GM19463 (cell line): Measurements from ENCODE around the gene CHRDL2.

Source experiments
- ATAC-seq: cut with Tn5 transposase; IDR thresholded peaks from one replicate; pipeline ENCODE4 v1.9.1; 2021; ENCODE audit warnings: mild to moderate bottlenecking, moderate library complexity; ENCODE audit not compliant: unreplicated experiment

CHRDL2 gene

DNA sequence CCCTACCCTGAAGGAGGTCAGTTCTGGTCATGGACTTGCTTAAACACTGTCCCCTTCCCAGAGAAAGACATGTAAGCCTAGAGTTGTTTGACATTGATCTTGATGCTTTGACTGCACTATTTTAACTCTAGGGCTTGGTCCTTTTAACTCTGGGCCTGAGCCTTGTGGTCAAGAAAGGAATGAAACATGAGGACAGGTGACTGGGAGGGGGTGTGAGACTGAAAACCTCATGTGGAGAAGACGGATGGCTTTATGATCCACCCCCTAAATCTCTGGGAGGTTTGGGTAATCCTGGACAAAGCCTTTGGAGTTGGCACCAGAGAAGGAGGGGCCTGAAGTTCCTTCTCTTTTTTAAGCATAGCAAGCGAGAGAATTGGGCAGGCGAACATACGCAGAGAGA, 17.5 kb downstream of the CHRDL2 start:
- no peak for ATAC-seq

DNA sequence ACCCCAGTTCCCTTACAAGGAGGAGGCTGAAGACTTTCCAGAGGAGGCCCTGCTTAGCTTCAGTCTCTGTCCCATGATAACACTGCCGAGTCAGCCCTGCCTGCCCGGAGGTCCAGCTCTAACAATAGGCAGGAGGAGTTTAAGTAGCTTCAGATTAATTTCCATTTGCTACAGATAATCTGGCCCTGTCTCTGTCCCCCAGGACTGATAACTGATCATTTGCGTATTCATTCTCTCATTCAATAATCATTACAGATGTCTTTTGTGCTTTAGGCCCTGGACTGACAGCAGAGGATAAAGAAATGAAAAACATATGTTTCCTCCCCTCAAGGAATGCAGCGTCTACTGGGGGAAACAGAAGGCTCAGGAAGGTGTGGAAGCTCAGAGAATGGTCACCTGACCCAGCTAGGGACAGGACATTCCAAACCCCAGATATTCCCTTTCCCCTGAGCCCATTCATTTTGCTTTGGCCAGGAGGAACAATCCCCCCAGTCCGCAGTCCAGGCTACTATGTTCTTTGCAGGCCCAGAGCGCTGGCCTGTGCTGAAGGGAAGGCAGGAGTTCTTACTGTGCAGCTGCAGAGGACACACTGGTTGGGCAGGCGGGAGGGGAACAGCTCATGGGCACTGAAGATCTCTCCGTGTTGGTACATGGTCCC, 20.8 kb downstream of the CHRDL2 start:
- no peak for ATAC-seq

DNA sequence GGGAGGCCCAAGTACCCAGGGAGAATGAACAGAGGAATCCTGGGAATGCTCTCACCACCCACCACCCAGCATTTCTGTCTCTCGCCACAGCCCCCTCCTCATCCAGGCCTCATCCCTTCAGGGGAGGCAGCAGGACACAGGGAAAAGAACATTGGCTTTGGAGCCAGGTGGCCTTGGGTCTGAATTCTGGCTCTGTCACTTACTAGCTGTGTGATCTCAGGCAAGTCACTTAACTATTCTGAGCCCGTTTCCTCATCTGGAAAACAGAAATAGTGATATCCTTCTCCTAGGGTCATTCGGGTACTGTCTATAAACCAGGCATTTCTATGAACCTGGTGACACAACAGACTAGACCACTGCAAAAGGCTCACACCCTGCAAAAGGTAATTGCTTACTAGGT, 22.1 kb downstream of the CHRDL2 start:
- no peak for ATAC-seq

DNA sequence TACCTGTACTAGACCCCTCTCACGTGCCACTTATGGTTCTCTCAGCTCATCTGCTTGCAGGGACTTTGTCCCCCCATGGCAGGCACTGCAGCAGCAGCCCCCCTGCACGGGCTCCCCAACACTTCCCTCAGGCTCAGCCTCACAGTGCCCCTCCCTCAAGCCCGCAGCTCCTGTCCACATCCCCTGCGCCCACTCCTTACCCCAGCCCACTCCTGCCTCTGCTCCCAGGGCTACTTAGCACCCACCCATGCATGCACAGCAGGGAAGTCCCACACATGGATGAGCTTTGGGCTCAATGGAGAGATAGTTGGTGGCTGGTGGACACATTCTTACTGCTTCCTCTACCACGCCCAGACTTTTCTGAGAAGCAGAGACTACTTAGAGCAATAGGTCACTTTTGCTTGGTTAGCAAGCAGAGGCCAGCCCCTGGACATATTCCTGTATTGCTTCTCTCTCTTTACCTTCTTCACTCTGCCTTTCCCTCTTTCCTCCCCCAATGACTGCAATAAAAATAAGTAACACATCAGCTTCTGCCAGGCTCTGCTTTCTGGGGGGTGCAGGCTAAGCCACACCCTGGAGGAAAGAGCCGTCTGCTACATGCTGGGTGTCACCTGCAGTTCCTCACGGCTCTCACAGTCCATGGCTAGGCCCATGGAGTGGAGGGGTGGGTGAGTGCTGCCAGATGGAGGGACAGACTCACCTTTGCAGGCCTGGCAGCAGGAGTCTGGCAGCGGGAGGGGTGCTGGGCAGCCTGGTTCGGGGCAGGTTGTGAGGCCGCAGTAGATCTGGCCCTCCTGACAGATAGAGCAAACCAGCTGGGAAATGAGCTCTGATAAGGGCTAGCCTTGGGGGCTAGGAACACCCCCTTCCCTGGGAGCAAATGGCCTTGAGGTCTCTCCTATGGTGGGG, 23.4 kb downstream of the CHRDL2 start:
- no peak for ATAC-seq

DNA sequence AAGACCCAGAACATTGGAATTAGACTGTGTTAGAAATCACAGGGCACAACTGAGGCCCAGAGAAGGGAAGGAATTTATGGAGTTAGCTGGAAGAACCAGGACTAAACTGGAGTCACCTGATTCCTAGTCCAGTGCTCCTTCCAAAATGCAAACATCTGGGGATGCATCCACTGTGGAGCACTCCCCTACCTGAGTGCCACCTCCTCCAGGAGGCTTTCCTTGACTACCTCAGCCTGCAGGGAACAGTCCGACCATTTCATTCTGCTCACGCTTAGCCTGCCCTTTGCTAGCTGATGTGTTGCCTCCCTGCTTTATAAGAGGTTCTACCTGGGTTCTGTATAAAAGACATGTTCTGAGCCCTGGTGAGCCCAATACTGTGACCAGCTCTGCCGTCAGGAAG, 24.0 kb downstream of the CHRDL2 start:
- ATAC-seq, result no peak

DNA sequence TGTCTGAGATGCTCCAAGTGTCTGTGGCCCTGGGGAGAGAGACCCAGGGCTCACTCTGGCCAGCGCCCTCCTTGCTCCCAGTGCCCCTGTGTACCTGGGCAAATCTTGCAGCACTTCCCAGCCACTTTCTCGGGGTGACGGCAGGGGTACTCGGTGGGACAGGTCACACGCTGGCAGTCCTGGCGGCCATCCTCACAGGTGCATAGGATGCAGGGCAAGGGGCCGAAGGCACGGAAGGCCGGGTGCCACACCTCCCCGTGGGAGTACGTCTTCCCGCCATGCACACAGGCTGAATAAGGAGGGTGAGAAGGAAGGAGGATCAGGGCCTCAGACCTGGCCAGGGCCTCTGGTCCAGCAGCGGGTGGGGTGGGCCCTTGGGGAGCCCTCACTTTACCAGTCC, 28.0 kb downstream of the CHRDL2 start:
- no peak for ATAC-seq

DNA sequence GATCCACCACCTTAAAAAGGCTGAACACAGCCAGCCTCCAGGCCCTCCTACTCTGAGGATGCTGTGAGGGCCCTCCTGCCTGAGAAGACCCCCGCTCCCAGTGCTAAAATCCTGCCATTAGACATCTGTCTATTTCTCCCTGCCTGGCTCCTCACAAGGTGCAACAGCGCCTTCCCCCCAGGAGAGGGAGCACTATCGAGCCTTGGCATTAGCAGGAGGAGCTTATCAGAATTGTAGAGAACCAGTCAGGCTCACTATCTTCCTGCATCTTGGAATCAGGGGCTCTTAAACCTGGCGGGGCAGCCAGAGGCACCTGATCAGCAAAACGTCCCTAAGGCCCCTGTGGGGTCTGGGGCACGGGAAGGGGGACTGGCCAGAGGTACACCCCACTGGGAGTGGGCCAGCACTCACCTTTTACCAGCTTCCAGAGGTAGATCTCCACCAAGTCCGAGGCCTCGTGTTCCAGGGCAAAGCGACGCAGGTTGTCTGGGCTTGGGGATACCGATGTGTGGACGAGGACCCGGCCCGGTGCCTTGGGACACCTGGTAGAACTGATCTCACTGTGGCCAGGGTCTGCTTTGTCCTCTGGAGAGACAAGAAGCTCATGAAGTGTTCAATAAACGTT, 28.7 kb downstream of the CHRDL2 start:
- no peak for ATAC-seq

DNA sequence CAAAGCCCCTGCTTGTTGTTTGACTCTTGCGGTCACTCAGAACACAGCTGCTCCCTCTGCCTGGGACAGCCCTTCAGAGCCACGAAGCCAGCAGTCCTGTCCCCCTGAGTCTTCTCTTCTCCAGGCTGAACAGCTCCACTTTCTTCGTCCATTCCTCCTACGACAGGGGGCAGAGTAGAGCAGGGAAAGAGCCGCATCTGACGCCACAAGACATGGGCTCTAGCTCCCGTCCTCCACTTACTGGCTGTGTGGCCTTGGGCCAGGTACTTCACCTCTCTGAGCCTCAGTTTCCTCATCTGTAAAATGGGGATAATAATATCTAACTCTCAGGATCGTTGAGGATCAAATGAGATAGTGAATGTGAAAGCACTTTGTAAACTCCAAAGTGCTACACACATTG, 29.9 kb downstream of the CHRDL2 start:
- ATAC-seq, result no peak

DNA sequence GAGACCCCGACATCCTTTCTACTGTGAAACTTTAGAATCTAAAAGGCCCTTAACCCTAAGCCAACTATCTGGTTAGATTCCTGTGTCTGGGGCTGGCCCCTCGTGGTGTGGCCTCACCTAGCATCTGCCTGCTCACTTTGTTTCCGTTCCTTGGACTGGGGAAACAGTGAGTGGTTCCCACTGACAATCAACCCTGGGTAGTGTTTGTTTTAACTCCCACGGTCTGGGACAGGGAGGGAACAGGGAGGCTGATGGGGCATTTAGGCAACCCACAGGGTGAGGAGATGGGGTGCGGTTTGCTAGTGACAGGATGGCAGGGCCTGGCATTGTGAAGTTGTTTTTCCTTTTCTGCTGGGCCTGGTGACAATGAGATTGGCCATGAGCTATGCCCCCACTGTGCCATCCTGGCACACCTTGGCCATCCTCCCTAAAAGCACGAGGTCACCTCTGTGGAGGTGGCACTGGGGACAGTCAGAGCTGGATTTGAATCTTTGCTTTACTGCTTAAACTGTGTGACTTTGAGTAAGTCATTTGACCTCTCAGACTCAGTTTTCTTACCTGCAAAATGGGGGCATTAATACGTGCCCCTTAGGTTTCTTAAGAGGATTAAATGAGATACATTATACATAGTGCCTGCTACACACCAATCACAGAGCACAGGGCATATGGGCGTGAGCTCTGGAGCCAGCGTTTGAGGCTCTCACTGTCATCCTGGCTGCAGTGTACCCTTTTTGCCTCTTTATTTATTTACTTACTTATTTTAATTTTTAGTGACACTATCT, 31.4 kb downstream of the CHRDL2 start:
- ATAC-seq, result no peak

DNA sequence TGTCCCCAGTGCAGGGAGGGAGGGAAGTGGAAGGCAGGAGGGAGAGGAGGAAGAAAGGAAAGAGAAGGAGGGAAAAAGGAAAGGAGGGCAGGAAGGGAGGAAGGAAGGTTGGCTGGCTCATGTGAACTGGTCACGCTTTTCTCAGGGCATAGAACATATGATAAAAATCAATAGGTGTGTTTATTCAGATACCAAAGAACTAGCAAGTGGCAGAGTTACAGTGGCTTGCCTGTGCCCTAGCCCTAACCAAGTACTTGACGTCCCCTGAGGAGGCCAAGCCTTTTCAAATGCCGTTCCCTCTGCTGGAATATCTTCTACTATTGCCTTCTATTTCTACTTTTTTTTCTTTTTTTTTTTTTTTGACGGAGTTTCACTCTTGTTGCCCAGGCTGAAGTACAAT, 33.5 kb downstream of the CHRDL2 start:
- ATAC-seq, result no peak

DNA sequence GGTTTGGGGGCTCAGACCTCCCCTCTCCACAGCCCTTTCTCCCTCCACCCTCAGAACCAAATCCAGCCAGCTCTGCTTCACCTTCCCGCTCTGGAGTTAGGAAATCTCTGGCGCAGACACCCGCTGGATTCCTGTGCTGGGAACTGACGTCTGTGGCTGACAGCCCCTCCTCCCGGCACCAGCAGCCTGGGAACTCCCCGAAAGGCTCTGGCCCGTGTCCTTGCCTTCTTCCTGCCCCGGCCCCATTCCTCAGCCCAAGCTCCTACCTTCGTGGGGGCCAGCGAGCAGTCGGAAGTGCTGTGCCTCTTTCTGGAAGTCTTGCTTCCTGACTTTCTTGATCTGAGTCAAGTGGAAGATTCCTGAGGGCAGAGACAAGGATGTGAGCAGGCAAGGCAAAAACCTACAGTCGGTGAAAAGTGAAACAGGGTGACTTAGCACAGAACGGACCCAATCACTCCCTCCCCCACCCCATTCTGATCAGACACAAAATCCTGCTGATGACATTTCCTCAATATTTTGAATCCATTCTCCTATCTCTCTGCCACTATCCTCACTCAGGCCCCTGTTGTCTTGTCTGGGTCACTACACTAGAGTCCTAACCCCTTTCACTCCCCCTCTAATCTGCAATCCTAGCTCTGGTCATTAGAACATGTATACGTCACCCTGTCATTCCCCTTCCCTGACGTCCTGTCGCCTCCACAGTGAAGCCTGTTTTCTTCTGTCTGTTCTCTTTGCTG, 34.1 kb downstream of the CHRDL2 start:
- no peak for ATAC-seq

DNA sequence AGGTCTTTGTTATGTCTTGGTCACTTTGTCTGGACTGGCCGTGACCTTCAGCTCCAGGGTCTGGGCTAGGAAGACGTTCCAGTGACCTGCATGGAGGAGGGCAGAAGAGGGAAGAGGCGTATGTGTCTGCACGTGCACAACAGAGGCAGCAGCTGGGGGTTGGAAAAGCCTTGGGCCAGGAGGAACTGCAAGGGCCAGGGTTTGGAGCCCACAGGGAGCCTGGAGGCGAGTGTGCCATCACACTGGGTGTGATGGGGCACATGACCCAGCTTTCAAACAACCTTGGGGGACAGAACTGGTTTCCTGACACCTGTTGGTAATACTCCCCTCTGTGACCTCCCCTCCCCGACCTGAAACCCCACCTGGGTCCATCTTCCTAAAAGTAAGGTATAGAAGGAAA, 34.7 kb downstream of the CHRDL2 start:
- no peak for ATAC-seq

DNA sequence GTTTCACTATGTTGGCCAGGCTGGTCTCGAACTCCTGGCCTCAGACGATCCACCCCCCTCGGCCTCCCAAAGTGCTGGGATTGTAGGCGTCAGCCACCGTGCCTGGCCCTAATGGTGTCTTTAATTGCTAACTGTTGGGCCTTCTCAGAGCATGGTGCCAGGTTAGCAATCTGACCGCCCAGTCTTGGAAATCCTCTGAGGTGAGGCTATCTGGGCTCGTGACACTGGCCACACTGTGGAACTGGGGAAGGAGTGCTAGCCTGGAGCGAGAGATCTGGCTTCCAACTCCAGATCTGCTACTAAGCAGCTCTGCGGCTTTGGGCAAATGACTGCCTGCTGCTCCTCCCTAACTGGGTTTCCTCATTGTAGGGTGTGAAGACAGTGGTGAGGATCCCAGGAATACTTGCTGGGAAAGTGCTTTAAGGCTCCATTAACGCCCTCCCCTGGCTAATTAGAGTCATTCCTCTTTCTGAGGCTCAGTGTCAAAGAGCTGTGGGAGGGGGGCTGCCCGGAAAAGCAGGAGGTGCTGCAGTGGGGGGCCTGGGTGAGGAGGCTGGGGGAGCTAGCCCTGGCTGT, 35.4 kb downstream of the CHRDL2 start:
- ATAC-seq, result no peak

DNA sequence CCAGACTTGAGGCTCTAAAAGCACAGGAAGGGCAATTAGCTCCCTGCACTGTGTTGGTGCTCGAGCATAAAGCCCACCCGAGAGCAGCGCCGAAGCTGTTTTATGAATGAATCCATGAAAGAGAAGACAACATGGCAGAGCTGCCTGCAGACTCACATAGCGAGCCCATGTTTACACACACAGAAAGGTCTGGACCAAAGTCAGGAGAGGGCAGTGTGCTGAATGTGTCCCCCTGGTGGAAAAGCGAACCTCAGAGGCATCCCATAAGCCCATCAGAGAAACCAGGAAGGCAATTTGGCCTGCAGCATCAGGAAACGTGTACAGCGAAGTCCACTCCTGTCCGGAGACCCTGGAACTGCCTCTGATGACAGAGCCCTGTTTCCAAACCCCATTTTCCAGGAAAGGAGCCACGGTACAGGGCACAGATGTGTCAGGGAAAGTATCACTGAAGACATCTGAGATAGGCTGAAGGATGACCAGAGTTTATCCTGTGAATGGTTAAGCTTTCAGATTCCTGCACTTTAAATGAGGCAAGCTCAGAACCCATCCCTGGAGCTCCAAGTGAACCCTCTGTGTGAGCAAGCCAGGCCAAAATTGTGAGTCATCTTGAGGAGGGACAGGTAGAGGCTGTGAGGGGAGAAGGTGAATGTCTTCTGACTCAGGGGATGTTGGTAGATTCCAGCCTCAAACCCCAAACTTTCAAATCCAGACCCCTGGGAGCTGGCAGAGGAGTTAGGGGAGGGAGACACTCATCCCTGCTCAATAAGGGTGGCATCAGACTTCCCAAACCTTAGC, 36.9 kb downstream of the CHRDL2 start:
- no peak for ATAC-seq

DNA sequence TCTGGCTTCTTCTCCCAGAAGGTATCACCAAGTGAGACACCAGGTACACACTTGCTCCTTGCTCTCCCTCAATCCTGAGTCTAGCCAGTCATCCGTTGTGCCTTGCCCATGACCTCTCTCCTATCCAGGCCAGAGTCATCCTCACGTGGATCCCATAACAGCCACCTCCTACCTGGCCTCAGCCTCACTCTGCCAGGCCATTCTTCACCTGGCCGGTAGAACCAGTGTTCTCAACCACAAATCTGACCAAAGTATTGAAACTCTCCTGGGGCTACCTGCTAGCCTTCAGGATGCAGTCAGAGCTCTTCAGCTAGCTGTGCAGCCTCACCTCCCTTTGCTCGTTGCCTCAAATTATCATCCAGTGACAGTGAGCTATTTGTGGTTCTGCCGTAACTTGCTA, 37.7 kb downstream of the CHRDL2 start:
- ATAC-seq, result no peak

DNA sequence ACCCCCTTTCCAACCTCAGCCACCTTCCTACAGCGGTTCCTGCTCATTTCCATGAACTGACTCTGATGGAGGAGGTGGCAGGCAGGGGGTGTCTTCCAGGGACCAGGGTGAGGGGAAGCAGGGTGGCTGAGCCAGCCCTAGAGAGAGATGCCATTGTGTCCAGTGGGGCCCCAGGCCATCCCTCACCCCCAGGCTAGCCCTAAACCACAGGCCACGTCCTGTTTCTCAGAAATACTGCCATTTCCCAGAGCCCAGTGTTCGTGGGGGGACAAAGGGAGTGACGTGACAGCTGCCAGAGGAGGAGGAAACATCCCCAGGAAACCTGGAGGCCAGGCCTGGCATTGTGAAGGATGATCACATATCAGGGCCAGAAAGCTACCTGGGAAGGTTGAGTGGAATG, 39.5 kb downstream of the CHRDL2 start:
- ATAC-seq, result no peak

DNA sequence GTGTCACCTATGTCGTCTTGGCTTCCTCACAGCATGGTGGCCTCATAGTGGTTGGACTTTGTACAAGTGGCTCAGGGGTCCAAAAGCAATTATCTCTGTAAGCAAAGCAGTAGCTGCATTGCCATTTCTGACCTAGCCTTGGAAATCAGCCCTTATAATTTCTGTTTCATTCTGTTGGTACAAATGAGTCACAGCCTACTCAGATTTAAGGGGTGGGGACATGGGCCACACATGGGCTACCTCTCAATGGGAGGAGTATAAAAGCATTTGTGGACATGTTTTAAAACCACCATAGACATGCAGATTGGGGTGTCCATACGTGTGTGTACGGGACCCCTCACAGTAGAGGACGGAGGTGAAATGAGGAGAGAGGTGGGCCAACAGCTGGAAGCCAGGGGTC, 41.6 kb downstream of the CHRDL2 start:
- ATAC-seq, result no peak

DNA sequence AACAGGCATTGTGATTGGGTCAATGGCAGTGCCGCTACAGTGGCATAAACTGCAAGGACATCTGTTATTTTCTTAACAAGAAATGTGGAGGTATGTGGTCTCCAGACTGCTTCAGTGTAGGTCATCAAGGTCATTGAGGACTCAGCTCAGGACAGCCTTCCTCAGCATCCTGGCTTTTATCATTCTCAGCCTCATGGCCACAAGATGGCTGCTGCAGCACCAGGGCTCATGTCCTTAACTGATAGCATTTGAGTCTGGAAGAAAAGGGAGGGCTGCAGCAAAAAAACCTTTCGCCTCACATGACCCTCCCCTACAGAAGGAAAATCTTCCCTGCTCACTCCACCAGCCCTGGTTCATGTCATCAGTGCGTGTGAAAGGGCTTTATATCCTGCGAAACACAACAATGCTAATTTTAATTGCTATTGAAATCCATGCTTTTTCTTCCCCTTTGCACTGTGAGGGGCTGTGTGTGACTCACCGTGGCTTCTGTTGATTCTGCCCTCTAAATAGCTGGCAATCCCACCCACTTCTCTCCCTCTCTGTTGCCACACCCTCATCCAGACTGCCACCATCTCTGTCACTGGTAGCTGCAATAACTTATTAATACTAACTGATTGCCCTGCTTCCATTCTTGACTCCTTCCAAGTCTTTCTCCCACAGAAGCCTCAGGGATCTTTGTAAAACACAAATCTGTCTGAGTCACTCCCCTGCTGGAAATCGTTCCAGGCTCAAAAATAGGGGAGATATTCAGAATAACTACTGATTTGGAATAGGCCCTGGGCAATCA, 43.8 kb downstream of the CHRDL2 start:
- no peak for ATAC-seq

DNA sequence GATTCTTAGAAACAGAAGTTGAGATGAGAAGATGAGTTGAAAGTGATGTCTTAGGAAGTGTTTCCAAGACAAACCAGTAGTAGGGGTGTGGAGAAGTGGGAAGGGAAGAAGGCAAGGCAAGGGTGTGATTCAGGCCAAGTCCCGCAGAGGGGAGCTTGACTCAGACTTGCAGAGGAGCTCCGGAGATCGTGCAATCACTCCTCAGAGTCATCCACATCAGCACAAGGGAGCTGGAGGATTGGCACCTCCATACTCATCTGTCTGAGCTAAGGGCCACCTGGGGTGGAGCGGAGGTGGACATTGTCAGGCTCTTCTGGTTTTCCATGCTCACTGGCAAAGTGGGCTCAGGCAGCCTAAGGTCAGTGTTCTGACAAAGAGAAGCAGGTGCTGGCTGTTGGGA, 44.4 kb downstream of the CHRDL2 start:
- no peak for ATAC-seq
